Activated CD4-positive, alpha-beta T cell treated with anti-CD3 and anti-CD28 coated beads, Interleukin-2, amount 50 U/mL, for 16 hours (primary cell): Measurements from ENCODE around the gene TMEM47.

Experiments used
- DNase-seq: peaks from one replicate; pipeline ENCODE4 v3.0.0-alpha.2; 2020

TMEM47 gene

GRCh38 chrX:34584781-34585180, 72.3 kb downstream of the TMEM47 start:
- no peak for DNase-seq

DNA sequence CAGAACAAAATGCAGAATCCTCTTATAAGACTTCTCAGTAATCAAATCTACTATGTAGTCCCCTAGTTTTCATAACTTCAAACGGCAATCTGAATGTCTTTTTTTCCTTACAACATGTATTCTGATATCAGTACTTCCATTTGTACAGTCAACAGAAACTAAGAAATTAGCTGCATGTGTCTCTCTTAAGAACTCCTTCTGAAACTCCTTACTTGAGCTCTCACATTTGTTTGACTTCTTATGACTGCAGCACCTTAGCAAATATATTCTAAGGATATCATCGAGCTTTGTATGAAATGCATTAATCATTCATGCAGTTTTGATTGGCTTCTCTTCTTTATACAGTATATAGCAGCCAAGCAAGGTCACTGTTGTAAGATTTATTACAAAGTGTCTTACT, 77.0 kb downstream of the TMEM47 start:
- no peak for DNase-seq

- no peak for DNase-seq
These were observed 78.8 kb downstream of the TMEM47 start for GRCh38 chrX:34578237-34578636.
